ENCODE results near the gene LTB. TPM values are rescaled to one million over a fixed set of nuclear protein-coding genes. Genes with fewer than 3 reads are reported as not detected.

Gene LTB
- polyA plus RNA-seq, 1 of the 3 experiments (the other 2 are of a cell fraction) = 0.10 TPM

- Histone ChIP-seq H3K4me3 (ENCODE audit: low read depth in 2 of 2, low read length in 1 of 2) (no peak overlapping the region), H3K27me3 (ENCODE audit: insufficient read depth) (no peaks in the 10 kb centered on the region), H3K9me3 (no peaks in the 10 kb centered on the region; the same call in 1 of the 2 replicates), H3K9me2 (no peaks in the 10 kb centered on the region), H4K20me1 (ENCODE audit: insufficient read depth) (no peaks in the 10 kb centered on the region), H3K27ac (ENCODE audit: low read depth in 2 of 2, low read length in 1 of 2) (no peak overlapping the region), H3K36me3 (replicated peaks in 1 of 2; ENCODE audit: control insufficient read depth in 1 of 2, insufficient read depth in 2 of 2, low read length in 1 of 2) (no peaks in the 10 kb centered on the region), H3K4me2 (no peak overlapping the region), H3K4me1 (ENCODE audit: control insufficient read depth in 1 of 2, insufficient read depth in 2 of 2, low read depth in 1 of 2, low read length in 1 of 2) (no peaks in the 10 kb centered on the region), H2AFZ (ENCODE audit: low read depth) (no peak overlapping the region), H3F3A (replicated peaks; ENCODE audit: insufficient read depth) (peaks cover 7% of the 10 kb centered on the region), H3K79me2 (ENCODE audit: insufficient read depth) (no peaks in the 10 kb centered on the region), H3K9ac (no peak overlapping the region)
- CTCF ChIA-PET = interaction anchor here (1.4 to 5.4 kb wide), 4 partner anchors 12 to 30 kb away, joined by 6 to 22 read pairs (median 12); partner anchors contain the start of genes ATP6V1G2 and LTB
- POLR2A ChIA-PET = no interaction called here
- 90% methylated on average over 3 of the region's 3 CpGs for WGBS (ENCODE audit: low lambda C conversion rate)
- no peak for DNase-seq
- TF ChIP-seq RAD21 (IDR thresholded peaks at IDR 0.05; ENCODE audit: low read length) (no peak), MAX (IDR thresholded peaks at IDR 0.05; ENCODE audit: low read depth) (no peak), FOXJ3 (CRISPR knock-in tag; IDR thresholded peaks at IDR 0.05) (no peak), TEAD4 (IDR thresholded peaks at IDR 0.05; ENCODE audit: borderline replicate concordance, insufficient read depth) (no peak), SIN3A (IDR thresholded peaks at IDR 0.05; ENCODE audit: borderline replicate concordance, low read depth, low read length) (no peak), POLR2AphosphoS5 (IDR thresholded peaks at IDR 0.05; ENCODE audit: low read depth, low read length) (no peak), PBX3 (IDR thresholded peaks at IDR 0.05) (no peak), TCF12 (IDR thresholded peaks at IDR 0.05) (no peak), MXI1 (IDR thresholded peaks at IDR 0.05; ENCODE audit: low read depth, low read length) (no peak)
Measured at GRCh38 chr6:31568537-31568961, 13.7 kb downstream of the LTB start.

- ChIA-PET CTCF (interaction anchor here (0.7 to 5.4 kb wide), 5 partner anchors 13 to 144 kb away, joined by 4 to 22 read pairs (median 6); partner anchors contain the start of gene LTB), POLR2A (no interaction called here)
- Histone ChIP-seq H3K36me3 (replicated peaks in 1 of 2; ENCODE audit: control insufficient read depth in 1 of 2, insufficient read depth in 2 of 2, low read length in 1 of 2) (no peaks in the 10 kb centered on the region), H3K4me3 (ENCODE audit: low read depth in 2 of 2, low read length in 1 of 2) (no peak overlapping the region), H3K27me3 (ENCODE audit: insufficient read depth) (no peaks in the 10 kb centered on the region), H4K20me1 (ENCODE audit: insufficient read depth) (no peaks in the 10 kb centered on the region), H2AFZ (ENCODE audit: low read depth) (no peak overlapping the region), H3K79me2 (ENCODE audit: insufficient read depth) (no peaks in the 10 kb centered on the region), H3K9me2 (no peaks in the 10 kb centered on the region), H3K4me2 (no peak overlapping the region), H3K9me3 (no peaks in the 10 kb centered on the region; the same call in 1 of the 2 replicates), H3F3A (replicated peaks; ENCODE audit: insufficient read depth) (peaks cover 13% of the 10 kb centered on the region), H3K9ac (no peak overlapping the region), H3K4me1 (ENCODE audit: control insufficient read depth in 1 of 2, insufficient read depth in 2 of 2, low read depth in 1 of 2, low read length in 1 of 2) (peaks cover 0 to 3% of the 10 kb centered on the region in 2 experiments; a peak in 1 of 4 replicates), H3K27ac (ENCODE audit: low read depth in 2 of 2, low read length in 1 of 2) (no peak overlapping the region)
- TF ChIP-seq RXRA (IDR thresholded peaks at IDR 0.05; ENCODE audit: borderline replicate concordance, low read depth) = no peak
- no peak for TF ChIP-seq IRF3 (IDR thresholded peaks at IDR 0.05; ENCODE audit: low read depth, low read length)
- no peak for TF ChIP-seq FOXJ3 (CRISPR knock-in tag; IDR thresholded peaks at IDR 0.05)
- TF ChIP-seq FOSL2 (IDR thresholded peaks at IDR 0.05; ENCODE audit: borderline replicate concordance, low read depth) = no peak
- TF ChIP-seq GABPA (IDR thresholded peaks at IDR 0.05; ENCODE audit: low read depth) = no peak
- no peak for TF ChIP-seq ELF1 (IDR thresholded peaks at IDR 0.05)
- TF ChIP-seq GATA2 (CRISPR knock-in tag; IDR thresholded peaks at IDR 0.05) = no peak
- TF ChIP-seq YY1 (IDR thresholded peaks at IDR 0.05; ENCODE audit: low read depth) = no peak
- 85% methylated on average over 9 of the region's 9 CpGs for WGBS (ENCODE audit: low lambda C conversion rate)
- no peak for DNase-seq
Measured at GRCh38 chr6:31567531-31568370, 14.5 kb downstream of the LTB start.
